Measurements from ENCODE around the gene SUCLG1. TPM values are rescaled to one million over a fixed set of nuclear protein-coding genes. Genes with fewer than 3 reads are reported as not detected.
A peak's percentile ranks its signal among the peaks of the same experiment; 100 is the strongest.

Gene SUCLG1
- total RNA-seq, 1 donor from 2014 or later: 27.9 TPM

GRCh38 chr2:84486441-84487115 is 27.5 kb upstream of the SUCLG1 start:
- TF ChIP-seq, protein P1, sequence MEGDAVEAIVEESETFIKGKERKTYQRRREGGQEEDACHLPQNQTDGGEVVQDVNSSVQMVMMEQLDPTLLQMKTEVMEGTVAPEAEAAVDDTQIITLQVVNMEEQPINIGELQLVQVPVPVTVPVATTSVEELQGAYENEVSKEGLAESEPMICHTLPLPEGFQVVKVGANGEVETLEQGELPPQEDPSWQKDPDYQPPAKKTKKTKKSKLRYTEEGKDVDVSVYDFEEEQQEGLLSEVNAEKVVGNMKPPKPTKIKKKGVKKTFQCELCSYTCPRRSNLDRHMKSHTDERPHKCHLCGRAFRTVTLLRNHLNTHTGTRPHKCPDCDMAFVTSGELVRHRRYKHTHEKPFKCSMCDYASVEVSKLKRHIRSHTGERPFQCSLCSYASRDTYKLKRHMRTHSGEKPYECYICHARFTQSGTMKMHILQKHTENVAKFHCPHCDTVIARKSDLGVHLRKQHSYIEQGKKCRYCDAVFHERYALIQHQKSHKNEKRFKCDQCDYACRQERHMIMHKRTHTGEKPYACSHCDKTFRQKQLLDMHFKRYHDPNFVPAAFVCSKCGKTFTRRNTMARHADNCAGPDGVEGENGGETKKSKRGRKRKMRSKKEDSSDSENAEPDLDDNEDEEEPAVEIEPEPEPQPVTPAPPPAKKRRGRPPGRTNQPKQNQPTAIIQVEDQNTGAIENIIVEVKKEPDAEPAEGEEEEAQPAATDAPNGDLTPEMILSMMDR (IDR thresholded peaks at IDR 0.05; ENCODE audit: insufficient read depth, low read length, severe bottlenecking): no peak
- no peaks in the 10 kb centered on the region for H3K27me3 ChIP-seq (ENCODE audit: control insufficient read depth, insufficient read depth, low read length)
- no peak overlapping the region for H3K4me3 ChIP-seq (ENCODE audit: low read depth, low read length)
- no peak for FAIRE-seq
- DNase-seq (ENCODE audit: low read depth): no peak
- no peaks in the 10 kb centered on the region for H3K36me3 ChIP-seq (ENCODE audit: control insufficient read depth, insufficient read depth, low read length)

GRCh38 chr2:84483320-84483719 is 24.2 kb upstream of the SUCLG1 start:
- DNase-seq (ENCODE audit: low read depth) (no peak), FAIRE-seq (no peak)
- TF ChIP-seq, protein P1 (IDR thresholded peaks at IDR 0.05; ENCODE audit: insufficient read depth, low read length, severe bottlenecking): no peak
- Histone ChIP-seq H3K27me3 (ENCODE audit: control insufficient read depth, insufficient read depth, low read length) (no peaks in the 10 kb centered on the region), H3K4me3 (ENCODE audit: low read depth, low read length) (no peak overlapping the region), H3K36me3 (ENCODE audit: control insufficient read depth, insufficient read depth, low read length) (no peaks in the 10 kb centered on the region)

DNA sequence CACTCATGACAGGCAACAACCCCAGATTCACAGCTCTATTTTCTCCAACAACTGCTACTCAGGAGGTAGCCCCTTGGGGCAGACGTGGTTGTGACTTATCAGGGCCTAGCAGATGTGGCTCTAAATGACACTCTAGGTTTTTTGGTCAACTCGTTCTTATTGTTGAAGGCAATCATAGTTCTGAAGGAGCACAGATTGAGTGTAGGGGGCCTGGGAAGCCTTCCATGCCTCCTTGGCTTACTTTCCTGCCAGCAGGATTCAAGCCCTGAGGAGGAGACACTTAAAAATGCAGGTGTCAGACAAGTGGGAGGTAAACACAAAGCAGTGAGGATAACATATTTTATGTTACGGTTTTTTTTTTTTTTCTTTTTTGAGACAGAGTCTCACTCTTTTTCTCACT is 23.5 kb upstream of the SUCLG1 start:
- Histone ChIP-seq H3K4me3 (ENCODE audit: low read depth, low read length) (no peak overlapping the region), H3K36me3 (ENCODE audit: control insufficient read depth, insufficient read depth, low read length) (no peaks in the 10 kb centered on the region), H3K27me3 (ENCODE audit: control insufficient read depth, insufficient read depth, low read length) (no peaks in the 10 kb centered on the region)
- no peak for DNase-seq (ENCODE audit: low read depth)
- TF ChIP-seq, protein P1 (IDR thresholded peaks at IDR 0.05; ENCODE audit: insufficient read depth, low read length, severe bottlenecking): no peak
- FAIRE-seq: no peak

GRCh38 chr2:84481702-84482101 is 22.6 kb upstream of the SUCLG1 start:
- DNase-seq (ENCODE audit: low read depth) (peak; percentile 39), FAIRE-seq (peak; percentile 36)
- Histone ChIP-seq H3K36me3 (ENCODE audit: control insufficient read depth, insufficient read depth, low read length) (no peaks in the 10 kb centered on the region), H3K4me3 (ENCODE audit: low read depth, low read length) (no peak overlapping the region), H3K27me3 (ENCODE audit: control insufficient read depth, insufficient read depth, low read length) (no peaks in the 10 kb centered on the region)
- TF ChIP-seq, protein P1 (IDR thresholded peaks at IDR 0.05; ENCODE audit: insufficient read depth, low read length, severe bottlenecking): no peak

GRCh38 chr2:84478867-84479266 is 19.8 kb upstream of the SUCLG1 start:
- TF ChIP-seq, protein P1 (IDR thresholded peaks at IDR 0.05; ENCODE audit: insufficient read depth, low read length, severe bottlenecking): no peak
- Histone ChIP-seq H3K27me3 (ENCODE audit: control insufficient read depth, insufficient read depth, low read length) (no peaks in the 10 kb centered on the region), H3K36me3 (ENCODE audit: control insufficient read depth, insufficient read depth, low read length) (no peaks in the 10 kb centered on the region), H3K4me3 (ENCODE audit: low read depth, low read length) (no peak overlapping the region)
- DNase-seq (ENCODE audit: low read depth): no peak
- no peak for FAIRE-seq

DNA sequence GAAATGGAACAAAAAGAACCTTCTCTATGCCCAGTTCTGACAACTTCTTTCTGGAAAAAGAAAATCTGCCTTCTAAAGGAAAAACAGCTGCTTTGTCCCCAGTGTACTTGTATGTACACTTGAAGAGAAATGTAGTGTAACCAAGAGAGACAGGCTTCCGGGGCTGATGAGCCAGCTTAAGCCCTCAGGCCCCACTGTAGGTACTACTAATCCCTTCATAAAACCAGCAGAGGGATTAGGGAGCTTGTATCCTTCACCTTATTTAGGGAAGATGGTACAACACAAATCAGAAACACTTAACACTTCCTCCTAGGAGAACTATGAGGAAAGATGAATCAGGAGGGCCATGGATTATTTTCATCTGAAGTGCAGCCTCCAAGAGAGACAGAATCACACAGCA is 18.8 kb upstream of the SUCLG1 start:
- DNase-seq (ENCODE audit: low read depth) (no peak), FAIRE-seq (no peak)
- TF ChIP-seq, protein P1 (IDR thresholded peaks at IDR 0.05; ENCODE audit: insufficient read depth, low read length, severe bottlenecking): no peak
- Histone ChIP-seq H3K27me3 (ENCODE audit: control insufficient read depth, insufficient read depth, low read length) (no peaks in the 10 kb centered on the region), H3K36me3 (ENCODE audit: control insufficient read depth, insufficient read depth, low read length) (no peaks in the 10 kb centered on the region), H3K4me3 (ENCODE audit: low read depth, low read length) (no peak overlapping the region)

All from bronchial epithelial cell (primary cell).